ENCODE data around the gene SLAMF7.
A peak's percentile ranks its signal among the peaks of the same experiment; 100 is the strongest.
"Not testable (repeated sequence)": the region's sequence is repeated elsewhere in the genome, so short reads cannot be mapped to it uniquely, and the experiment has no call there.

Gene SLAMF7

GRCh38 chr1:160721473-160721872 lies 17.6 kb upstream of the SLAMF7 start:
- no peak for DNase-seq

GRCh38 chr1:160722726-160723125 lies 16.3 kb upstream of the SLAMF7 start:
- DNase-seq = no peak

GRCh38 chr1:160723332-160723731 lies 15.7 kb upstream of the SLAMF7 start:
- DNase-seq = no peak

- DNase-seq = no peak
These were observed 14.4 kb upstream of the SLAMF7 start for GRCh38 chr1:160724465-160725242.

GRCh38 chr1:160726114-160726497 lies 12.9 kb upstream of the SLAMF7 start:
- DNase-seq = no peak

- peak; percentile 42 for DNase-seq
These were observed 12.3 kb upstream of the SLAMF7 start for GRCh38 chr1:160726498-160727315.

- no peak for DNase-seq
These were observed 11.8 kb upstream of the SLAMF7 start for GRCh38 chr1:160727316-160727640.

- DNase-seq = not testable (repeated sequence)
These were observed 7.5 kb upstream of the SLAMF7 start for GRCh38 chr1:160731564-160731963.

- DNase-seq = no peak
These were observed 7.1 kb upstream of the SLAMF7 start for GRCh38 chr1:160731990-160732389.

GRCh38 chr1:160733898-160734297 lies 5.1 kb upstream of the SLAMF7 start:
- DNase-seq = no peak

GRCh38 chr1:160734301-160734700 lies 4.7 kb upstream of the SLAMF7 start:
- no peak for DNase-seq

- no peak for DNase-seq
These were observed 776 bp upstream of the SLAMF7 start for GRCh38 chr1:160738271-160738670.

GRCh38 chr1:160740133-160740688 lies 1.2 kb downstream of the SLAMF7 start:
- no peak for DNase-seq

GRCh38 chr1:160741092-160741501 lies 2.0 kb downstream of the SLAMF7 start:
- DNase-seq = no peak

- DNase-seq = no peak
These were observed 2.7 kb downstream of the SLAMF7 start for GRCh38 chr1:160741612-160742348.

GRCh38 chr1:160742428-160743127 lies 3.5 kb downstream of the SLAMF7 start:
- no peak for DNase-seq

- no peak for DNase-seq
These were observed 4.2 kb downstream of the SLAMF7 start for GRCh38 chr1:160743266-160743665.

- DNase-seq = no peak
These were observed 5.3 kb downstream of the SLAMF7 start for GRCh38 chr1:160744199-160744851.

- no peak for DNase-seq
These were observed 5.9 kb downstream of the SLAMF7 start for GRCh38 chr1:160744852-160745520.

GRCh38 chr1:160745551-160745950 lies 6.5 kb downstream of the SLAMF7 start:
- no peak for DNase-seq

- DNase-seq = no peak
These were observed 7.9 kb downstream of the SLAMF7 start for GRCh38 chr1:160746836-160747500.
